KMS-11 (cell line): Measurements from ENCODE around the gene UMODL1.

Source experiments
- H2AFZ ChIP-seq: fragments of 200-600 bp; sonication (generic); 2 replicates; pipeline ENCODE4 v1.6.1; 2016; ENCODE audit warnings: antibody characterized with exemption, mixed run types, low read depth
- H3K27ac ChIP-seq: fragments of 200-600 bp; sonication (generic); 2 replicates; pipeline ENCODE4 v1.6.1; 2016; ENCODE audit warnings: mild to moderate bottlenecking, mixed run types
- H3K27me3 ChIP-seq: fragments of 200-600 bp; sonication (generic); 2 replicates; pipeline ENCODE4 v1.6.1; 2017; ENCODE audit warnings: mild to moderate bottlenecking, low read depth, mixed run types, moderate library complexity; ENCODE audit not compliant: insufficient read depth
- H3K36me3 ChIP-seq: fragments of 200-600 bp; sonication (generic); 2 replicates; pipeline ENCODE4 v1.6.1; 2017; ENCODE audit warnings: mild to moderate bottlenecking, mixed run types; ENCODE audit not compliant: insufficient read depth
- H3K4me1 ChIP-seq: fragments of 200-600 bp; sonication (generic); 2 replicates; pipeline ENCODE4 v1.6.1; 2016; ENCODE audit warnings: mild to moderate bottlenecking, low read depth, mixed run types; ENCODE audit not compliant: poor library complexity, severe bottlenecking
- H3K4me2 ChIP-seq: fragments of 200-600 bp; sonication (generic); 2 replicates; pipeline ENCODE4 v1.7.0; 2016; ENCODE audit warnings: mild to moderate bottlenecking, mixed run types
- H3K4me3 ChIP-seq: fragments of 200-600 bp; sonication (generic); IDR thresholded peaks from 2 replicates; pipeline ENCODE4 v1.6.1; 2017; ENCODE audit warnings: low read depth, low read length, mixed read lengths; ENCODE audit not compliant: insufficient read depth
- H3K79me2 ChIP-seq: fragments of 200-600 bp; sonication (generic); 2 replicates; pipeline ENCODE4 v1.6.1; 2016; ENCODE audit warnings: low read depth, mixed run types; ENCODE audit not compliant: insufficient read depth
- H3K9ac ChIP-seq: fragments of 200-600 bp; sonication (generic); 2 replicates; pipeline ENCODE4 v1.6.1; 2016; ENCODE audit warnings: mild to moderate bottlenecking, mixed run types
- H4K20me1 ChIP-seq: fragments of 200-600 bp; sonication (generic); 2 replicates; pipeline ENCODE4 v1.6.1; 2016; ENCODE audit warnings: mild to moderate bottlenecking, mixed run types; ENCODE audit not compliant: insufficient read depth
- TF ChIP-seq, protein P1 (sequence below): fragments of 200-600 bp; sonication (generic); conservative IDR thresholded peaks from 2 replicates; pipeline ENCODE4 v1.6.1; 2017; ENCODE audit warnings: low read depth, mild to moderate bottlenecking, antibody characterized with exemption, low read length, moderate library complexity, mixed read lengths

Gene UMODL1

DNA sequence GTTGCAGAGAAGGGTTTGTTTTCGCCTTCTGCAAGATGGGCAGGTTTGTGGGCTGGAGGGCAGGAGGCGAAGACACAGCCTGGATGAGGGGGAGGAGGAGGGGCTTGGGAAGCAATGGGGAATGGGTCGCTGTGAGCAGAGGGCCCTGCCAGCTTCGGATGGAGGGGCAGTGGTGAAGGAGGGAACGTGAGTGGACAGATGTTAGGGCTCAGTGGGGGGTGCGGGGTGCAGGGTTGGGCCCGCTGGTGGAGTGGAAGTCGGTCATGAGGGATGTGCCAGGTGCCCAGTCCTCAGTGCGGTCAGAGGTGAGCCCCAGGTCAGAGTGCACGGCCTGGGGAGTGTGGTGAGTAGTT lies 92.4 kb downstream of the UMODL1 start:
- TF ChIP-seq, protein P1, sequence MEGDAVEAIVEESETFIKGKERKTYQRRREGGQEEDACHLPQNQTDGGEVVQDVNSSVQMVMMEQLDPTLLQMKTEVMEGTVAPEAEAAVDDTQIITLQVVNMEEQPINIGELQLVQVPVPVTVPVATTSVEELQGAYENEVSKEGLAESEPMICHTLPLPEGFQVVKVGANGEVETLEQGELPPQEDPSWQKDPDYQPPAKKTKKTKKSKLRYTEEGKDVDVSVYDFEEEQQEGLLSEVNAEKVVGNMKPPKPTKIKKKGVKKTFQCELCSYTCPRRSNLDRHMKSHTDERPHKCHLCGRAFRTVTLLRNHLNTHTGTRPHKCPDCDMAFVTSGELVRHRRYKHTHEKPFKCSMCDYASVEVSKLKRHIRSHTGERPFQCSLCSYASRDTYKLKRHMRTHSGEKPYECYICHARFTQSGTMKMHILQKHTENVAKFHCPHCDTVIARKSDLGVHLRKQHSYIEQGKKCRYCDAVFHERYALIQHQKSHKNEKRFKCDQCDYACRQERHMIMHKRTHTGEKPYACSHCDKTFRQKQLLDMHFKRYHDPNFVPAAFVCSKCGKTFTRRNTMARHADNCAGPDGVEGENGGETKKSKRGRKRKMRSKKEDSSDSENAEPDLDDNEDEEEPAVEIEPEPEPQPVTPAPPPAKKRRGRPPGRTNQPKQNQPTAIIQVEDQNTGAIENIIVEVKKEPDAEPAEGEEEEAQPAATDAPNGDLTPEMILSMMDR: no peak
- no peaks in the 10 kb centered on the region for H3K36me3 ChIP-seq
- H3K4me1 ChIP-seq: no peaks in the 10 kb centered on the region
- no peak overlapping the region for H3K9ac ChIP-seq
- no peaks in the 10 kb centered on the region for H3K27me3 ChIP-seq
- H3K79me2 ChIP-seq: no peaks in the 10 kb centered on the region
- no peak overlapping the region for H3K4me2 ChIP-seq
- no peak overlapping the region for H3K4me3 ChIP-seq
- H3K27ac ChIP-seq: no peak overlapping the region
- no peak overlapping the region for H2AFZ ChIP-seq
- no peaks in the 10 kb centered on the region for H4K20me1 ChIP-seq

DNA sequence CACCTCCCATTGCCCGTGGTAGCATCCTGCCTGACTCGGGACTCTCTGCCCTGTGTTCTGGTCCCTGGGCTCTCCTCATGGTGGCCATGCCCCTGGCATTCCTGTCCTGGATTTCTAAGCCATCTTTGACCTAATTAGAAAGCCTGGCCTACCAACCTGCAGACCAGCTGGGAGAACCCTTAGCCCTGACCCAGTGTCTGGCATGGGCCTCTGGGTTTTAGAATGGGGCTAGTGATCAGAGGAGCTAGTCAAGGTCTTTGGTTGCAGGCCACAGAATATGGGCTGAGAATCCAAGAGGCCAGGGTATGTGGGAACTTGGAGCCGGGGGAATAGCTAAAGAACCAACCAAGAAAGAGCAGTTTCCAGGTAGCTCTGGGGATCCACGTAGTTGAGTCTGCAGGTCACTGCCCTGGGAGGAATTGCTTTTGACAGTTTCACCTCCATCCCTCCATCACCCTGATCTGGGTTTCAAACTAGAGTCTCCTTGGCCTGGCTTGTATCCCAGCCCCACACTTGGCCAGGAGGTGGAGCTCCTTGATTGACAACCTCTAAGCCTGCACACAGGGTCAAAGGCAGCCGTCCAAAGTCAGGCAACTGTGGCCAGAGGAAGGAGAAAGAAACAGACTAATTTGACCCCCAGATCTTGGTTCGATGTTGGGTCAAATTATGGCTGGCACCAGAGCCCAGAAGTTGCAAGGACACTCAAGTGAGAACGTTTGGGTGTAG lies 93.1 kb downstream of the UMODL1 start:
- H3K27ac ChIP-seq: no peak overlapping the region

DNA sequence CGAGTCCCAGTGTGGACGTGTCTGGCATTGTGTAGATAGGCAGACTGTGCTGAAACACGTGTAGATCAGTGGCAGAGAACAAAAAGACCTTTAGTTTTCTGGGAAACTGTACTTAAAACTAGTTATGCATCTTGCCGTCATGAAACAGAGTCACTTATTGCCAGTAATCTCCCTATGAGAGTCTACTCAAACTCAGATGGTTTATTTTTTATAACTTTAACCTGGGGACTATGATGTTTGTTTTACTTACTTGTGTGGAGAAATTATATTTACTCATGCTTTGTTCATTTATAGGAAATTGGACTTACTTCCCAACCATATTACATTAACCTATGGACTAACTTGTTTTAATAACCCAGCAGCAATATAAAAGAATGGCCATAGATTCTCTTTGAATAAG lies 93.7 kb downstream of the UMODL1 start:
- no peaks in the 10 kb centered on the region for H3K79me2 ChIP-seq
- H3K27me3 ChIP-seq: no peaks in the 10 kb centered on the region
- H3K4me1 ChIP-seq: no peaks in the 10 kb centered on the region
- no peak overlapping the region for H3K9ac ChIP-seq
- H2AFZ ChIP-seq: no peak overlapping the region
- H4K20me1 ChIP-seq: no peaks in the 10 kb centered on the region
- no peak overlapping the region for H3K4me2 ChIP-seq
- H3K36me3 ChIP-seq: no peaks in the 10 kb centered on the region
- no peak overlapping the region for H3K4me3 ChIP-seq
- TF ChIP-seq, protein P1: no peak
- no peak overlapping the region for H3K27ac ChIP-seq

More for the DNA sequence above, 93.1 kb downstream of the UMODL1 start:
- TF ChIP-seq, protein P1: peak; percentile 52
- H3K79me2 ChIP-seq: no peaks in the 10 kb centered on the region
- no peaks in the 10 kb centered on the region for H4K20me1 ChIP-seq
- H3K4me1 ChIP-seq: no peaks in the 10 kb centered on the region
- H2AFZ ChIP-seq: no peak overlapping the region
- no peak overlapping the region for H3K4me2 ChIP-seq
- H3K4me3 ChIP-seq: no peak overlapping the region
- no peaks in the 10 kb centered on the region for H3K27me3 ChIP-seq
- H3K36me3 ChIP-seq: no peaks in the 10 kb centered on the region
- H3K9ac ChIP-seq: no peak overlapping the region

DNA sequence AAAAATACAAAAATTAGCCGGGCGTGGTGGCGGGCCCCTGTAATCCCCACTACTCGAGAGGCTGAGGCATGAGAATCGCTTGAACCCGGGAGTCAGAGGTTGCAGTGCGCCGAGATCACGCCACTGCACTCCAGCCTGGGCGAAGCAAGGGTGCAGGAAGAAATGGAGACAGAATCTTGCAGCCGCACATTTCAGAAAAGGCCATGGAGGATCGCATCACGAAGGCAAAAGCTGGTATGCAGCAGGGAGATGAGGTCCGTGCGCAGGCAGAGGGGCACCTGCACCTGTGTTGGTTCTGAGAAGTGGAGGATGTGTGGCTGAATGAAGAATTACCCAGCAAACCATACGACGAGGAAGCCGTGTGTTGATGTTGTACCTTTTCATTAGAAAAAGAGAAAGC lies 94.8 kb downstream of the UMODL1 start:
- TF ChIP-seq, protein P1: no peak

More for the DNA sequence above, 94.8 kb downstream of the UMODL1 start:
- H3K79me2 ChIP-seq: no peaks in the 10 kb centered on the region
- no peak overlapping the region for H3K27ac ChIP-seq
- no peak overlapping the region for H3K4me2 ChIP-seq
- no peaks in the 10 kb centered on the region for H3K27me3 ChIP-seq
- H3K4me1 ChIP-seq: no peaks in the 10 kb centered on the region
- H2AFZ ChIP-seq: no peak overlapping the region
- H3K36me3 ChIP-seq: no peaks in the 10 kb centered on the region
- no peaks in the 10 kb centered on the region for H4K20me1 ChIP-seq
- no peak overlapping the region for H3K9ac ChIP-seq
- no peak overlapping the region for H3K4me3 ChIP-seq
